Muscle layer of colon (tissue), 2 donors: ENCODE measurements around the gene AK9.
"Not testable (repeated sequence)": the region's sequence is repeated elsewhere in the genome, so short reads cannot be mapped to it uniquely, and the experiment has no call there.

Experiments used
- H3K27ac ChIP-seq: one replicate; pipeline ENCODE4 v1.7.0; 2013; ENCODE audit warnings: low read depth, mild to moderate bottlenecking, low read length, moderate library complexity
- H3K27me3 ChIP-seq, 2 donors: one replicate each; pipeline ENCODE4 v1.7.0; 2013; ENCODE audit warnings: low read length in 2 of 2, mild to moderate bottlenecking in 2 of 2; ENCODE audit not compliant: insufficient read depth in 2 of 2, control insufficient read depth in 1 of 2
- H3K36me3 ChIP-seq: one replicate; pipeline ENCODE4 v1.7.0; 2013; ENCODE audit warnings: mild to moderate bottlenecking, low read length; ENCODE audit not compliant: insufficient read depth
- H3K4me1 ChIP-seq: one replicate; pipeline ENCODE4 v1.7.0; 2013; ENCODE audit warnings: mild to moderate bottlenecking, low read length; ENCODE audit not compliant: insufficient read depth
- H3K4me3 ChIP-seq, 2 donors: one replicate each; pipeline ENCODE4 v1.7.0; 2013; ENCODE audit warnings: low read length in 2 of 2, low read depth in 1 of 2, mild to moderate bottlenecking in 1 of 2, moderate library complexity in 1 of 2
- H3K9ac ChIP-seq: one replicate; pipeline ENCODE4 v1.7.0; 2013; ENCODE audit warnings: low read length
- H3K9me3 ChIP-seq: one replicate; pipeline ENCODE4 v1.7.0; 2013; ENCODE audit warnings: mild to moderate bottlenecking, low read length
- donor health status: abdominal sarcoma.
- donor health status: Adenocarcinoma of cecum.

Gene AK9

GRCh38 chr6:109465772-109466171 lies 225.2 kb downstream of the AK9 start:
- Histone ChIP-seq H3K4me3 (no peak overlapping the region), H3K36me3 (peaks cover 35% of the 10 kb centered on the region), H3K27me3 (no peaks in the 10 kb centered on the region), H3K27ac (no peak overlapping the region), H3K9me3 (no peaks in the 10 kb centered on the region), H3K4me1 (no peaks in the 10 kb centered on the region), H3K9ac (no peak overlapping the region)

- Histone ChIP-seq H3K9ac (no peak overlapping the region), H3K4me1 (peaks cover under 1% of the 10 kb centered on the region), H3K4me3 (no peak overlapping the region), H3K36me3 (peaks cover 15% of the 10 kb centered on the region), H3K27me3 (no peaks in the 10 kb centered on the region), H3K27ac (no peak overlapping the region), H3K9me3 (no peaks in the 10 kb centered on the region)
Measured at GRCh38 chr6:109461733-109462526, 229.1 kb downstream of the AK9 start.

- H3K9ac ChIP-seq, H3K4me3 ChIP-seq, H3K4me1 ChIP-seq, H3K9me3 ChIP-seq, H3K27me3 ChIP-seq, H3K27ac ChIP-seq: not testable (repeated sequence)
- peaks cover 13% of the 10 kb centered on the region for H3K36me3 ChIP-seq
Measured at GRCh38 chr6:109461205-109461604, 229.8 kb downstream of the AK9 start.

DNA sequence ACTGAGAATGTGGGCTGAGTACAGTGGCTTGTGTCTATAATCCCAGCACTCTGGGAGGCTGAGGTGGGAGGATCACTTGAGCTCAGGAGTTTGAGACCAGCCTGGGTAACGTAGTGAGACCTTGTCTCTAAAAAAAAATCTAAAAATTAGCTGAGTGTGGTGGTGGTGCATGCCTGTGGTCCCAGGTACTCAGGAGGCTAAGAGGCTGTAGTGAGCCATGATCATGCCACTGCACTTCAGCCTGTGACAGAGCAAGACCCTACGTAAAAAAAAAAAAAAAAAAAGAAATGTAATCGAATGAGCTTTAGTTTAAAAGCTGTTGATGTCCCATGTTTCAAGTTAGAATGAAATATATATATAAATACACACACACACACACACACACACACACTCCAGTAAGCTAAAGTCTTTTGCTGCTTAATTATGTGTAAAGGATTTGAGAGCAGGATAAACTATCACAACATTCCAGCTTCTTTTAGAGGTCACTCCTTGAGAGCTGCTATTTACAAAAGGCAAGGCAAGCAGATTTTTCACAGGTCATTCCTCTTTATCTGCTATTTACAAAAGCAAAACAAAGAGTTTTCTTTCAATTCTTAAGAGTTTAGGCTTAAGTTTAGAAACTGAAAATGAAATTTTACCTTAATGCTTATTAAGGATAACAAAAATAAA lies 230.7 kb downstream of the AK9 start:
- Histone ChIP-seq H3K4me1 (peaks cover 9% of the 10 kb centered on the region), H3K27ac (no peak overlapping the region), H3K9me3 (no peaks in the 10 kb centered on the region), H3K27me3 (no peaks in the 10 kb centered on the region), H3K9ac (no peak overlapping the region), H3K4me3 (no peak overlapping the region), H3K36me3 (peaks cover 4% of the 10 kb centered on the region)

GRCh38 chr6:109458774-109459531 lies 232.0 kb downstream of the AK9 start:
- peaks cover 16% of the 10 kb centered on the region for H3K4me1 ChIP-seq
- H3K9ac ChIP-seq = no peak overlapping the region
- no peak overlapping the region for H3K4me3 ChIP-seq
- no peak overlapping the region for H3K27ac ChIP-seq
- H3K27me3 ChIP-seq = no peaks in the 10 kb centered on the region
- H3K9me3 ChIP-seq = no peaks in the 10 kb centered on the region
- no peaks in the 10 kb centered on the region for H3K36me3 ChIP-seq

GRCh38 chr6:109457562-109457996 lies 233.4 kb downstream of the AK9 start:
- Histone ChIP-seq H3K27ac (no peak overlapping the region), H3K27me3 (no peaks in the 10 kb centered on the region), H3K4me1 (peaks cover 18% of the 10 kb centered on the region), H3K9me3 (no peaks in the 10 kb centered on the region), H3K4me3 (no peak overlapping the region), H3K36me3 (no peaks in the 10 kb centered on the region), H3K9ac (no peak overlapping the region)

DNA sequence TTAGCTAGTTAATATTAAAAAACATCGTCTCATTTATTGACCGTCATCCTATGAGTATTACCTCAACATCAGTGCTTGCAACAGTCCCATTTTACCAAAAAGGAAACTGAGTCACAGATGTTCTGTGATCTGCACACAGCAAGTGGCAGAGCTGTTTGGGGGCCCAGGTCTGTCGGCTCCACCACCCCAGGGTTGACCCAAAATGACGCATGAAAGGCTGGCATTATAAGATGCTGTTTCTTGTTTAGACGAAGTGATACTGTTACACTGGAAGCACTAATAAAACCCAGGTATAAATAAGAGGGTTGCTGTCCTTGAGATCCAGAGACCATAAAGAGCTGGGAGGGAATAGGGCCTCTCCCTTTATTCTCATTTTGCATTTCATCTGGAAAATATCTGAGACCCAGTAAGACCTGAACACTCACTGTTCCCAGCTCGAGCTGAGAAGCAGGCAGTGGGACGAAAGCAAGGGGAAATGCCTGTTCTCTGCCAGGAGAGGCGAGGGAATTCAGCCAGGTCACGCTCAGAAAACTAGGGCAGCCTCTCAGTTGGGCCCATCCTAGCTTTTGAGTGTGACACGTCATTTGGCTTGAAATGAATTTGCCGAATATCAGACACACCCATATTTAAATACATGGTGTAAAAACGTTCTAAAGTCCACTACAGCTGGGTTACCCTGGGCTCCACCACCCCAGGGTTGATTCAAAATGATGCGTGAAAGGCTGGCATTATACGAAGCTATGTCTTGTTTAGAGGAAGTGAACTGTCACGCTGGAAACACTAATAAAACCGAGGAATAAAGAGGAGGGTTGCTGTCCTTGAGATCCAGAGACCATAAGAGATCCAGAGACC lies 234.1 kb downstream of the AK9 start:
- H3K27ac ChIP-seq = no peak overlapping the region
- H3K27me3 ChIP-seq = no peaks in the 10 kb centered on the region
- peaks cover 18% of the 10 kb centered on the region for H3K4me1 ChIP-seq
- H3K9me3 ChIP-seq = no peaks in the 10 kb centered on the region
- H3K9ac ChIP-seq = no peak overlapping the region
- peak overlapping the region in 1 of 2 donors; percentile 58 for H3K4me3 ChIP-seq
- no peaks in the 10 kb centered on the region for H3K36me3 ChIP-seq

DNA sequence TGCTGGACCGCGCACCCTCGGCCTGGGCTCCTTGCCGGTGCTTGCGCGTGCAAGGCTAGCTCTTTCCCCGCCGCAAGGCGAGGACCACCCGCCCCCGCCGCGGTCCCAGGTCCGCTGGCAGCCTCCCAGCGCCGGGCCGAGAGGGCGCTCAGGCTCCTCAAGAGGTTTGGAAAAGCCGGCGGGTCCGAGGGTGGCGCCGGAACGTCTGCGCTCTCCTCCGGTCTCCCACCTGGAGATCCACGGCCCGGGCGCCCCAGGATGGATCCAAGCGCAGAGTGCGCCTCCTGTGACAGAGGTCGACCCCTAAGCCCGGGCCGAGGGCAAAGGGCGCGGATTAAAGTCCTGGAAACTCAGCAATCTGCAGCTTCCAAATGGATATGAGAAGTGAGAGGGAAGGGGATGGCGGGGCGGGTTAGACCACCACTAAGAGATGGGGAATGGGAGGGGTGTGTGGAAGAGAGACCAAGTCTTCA lies 234.9 kb downstream of the AK9 start:
- H3K36me3 ChIP-seq = no peaks in the 10 kb centered on the region
- H3K27ac ChIP-seq = no peak overlapping the region
- peaks cover 18% of the 10 kb centered on the region for H3K4me1 ChIP-seq

DNA sequence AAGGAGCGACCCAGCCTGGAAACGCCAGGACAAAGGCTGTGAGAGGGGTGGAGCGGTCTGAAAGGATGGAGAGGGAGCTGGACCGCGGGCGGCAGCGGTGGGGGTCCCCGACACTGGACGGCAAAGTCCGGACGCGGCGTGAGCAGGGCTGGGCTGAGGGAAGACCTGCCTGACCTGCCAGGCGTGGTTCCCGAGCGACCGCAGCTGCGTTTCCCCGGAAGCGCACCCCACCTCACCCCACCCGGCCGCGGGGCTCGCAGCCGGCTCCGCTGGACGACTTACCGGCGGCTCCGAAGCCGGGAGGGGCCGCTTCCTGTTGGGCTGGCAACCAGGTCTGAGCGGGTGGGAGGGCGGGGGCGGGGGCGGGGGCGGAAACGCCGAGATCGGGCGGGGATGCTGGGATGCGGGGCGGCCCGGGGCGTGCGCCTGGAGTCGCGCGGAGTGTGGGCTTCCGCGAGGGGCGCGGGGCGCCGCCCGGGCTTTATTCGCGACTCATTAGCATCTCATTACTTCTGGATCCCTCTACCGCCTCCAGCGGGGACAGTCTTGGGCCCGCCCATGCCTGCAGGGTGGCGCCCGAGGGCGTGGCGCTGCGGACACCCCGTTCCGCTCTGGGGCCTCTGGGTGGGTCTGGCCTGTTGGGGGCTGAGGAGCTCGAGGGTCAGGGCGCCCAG lies 235.4 kb downstream of the AK9 start, which contains the start of gene MICAL1:
Gene MICAL1 (minus strand): TSS at position 336 of the 674 bp plus-strand sequence. CDS start 1,576 bp downstream, outside the sequence.
- Histone ChIP-seq H3K27ac (no peak within 1 kb of the TSS), H3K9me3 (no peaks in the 10 kb centered on the region), H3K4me3 (peak within 1 kb of the TSS; percentile 50 to 65), H3K9ac (no peak within 1 kb of the TSS), H3K4me1 (peaks cover 18% of the 10 kb centered on the region), H3K36me3 (no peaks in the 10 kb centered on the region), H3K27me3 (no peaks in the 10 kb centered on the region)

More for the DNA sequence above, 234.9 kb downstream of the AK9 start:
- Histone ChIP-seq H3K4me3 (peak overlapping the region; percentile 50 to 58), H3K27me3 (no peaks in the 10 kb centered on the region), H3K9me3 (no peaks in the 10 kb centered on the region), H3K9ac (no peak overlapping the region)
